ENCODE measurements around the gene TMEM94. TPM values are rescaled to one million over a fixed set of nuclear protein-coding genes. Genes with fewer than 3 reads are reported as not detected.

The TMEM94 gene
- total and polyA plus RNA-seq, 2 of the 13 experiments (the other 11 are each of a cell fraction or from before 2014, with no cell fraction given): 32.6 to 134 TPM

GRCh38 chr17:75410141-75410540 lies 46.3 kb upstream of the TMEM94 start:
- Histone ChIP-seq H3K36me3 (replicated peaks in 1 of 2; ENCODE audit: control insufficient read depth in 1 of 2, insufficient read depth in 2 of 2, low read length in 2 of 2) (no peaks in the 10 kb centered on the region), H3K27me3 (ENCODE audit: control insufficient read depth in 1 of 2, insufficient read depth in 2 of 2, low read length in 2 of 2) (no peaks in the 10 kb centered on the region; a peak in 1 of 5 replicates), H3K4me3 (replicated peaks in 1 of 3; ENCODE audit: insufficient read depth in 1 of 3, low read depth in 2 of 3, low read length in 3 of 3) (no peak overlapping the region), H3K4me1 (ENCODE audit: insufficient read depth, low read length) (peaks cover 39% of the 10 kb centered on the region), H3K9ac (ENCODE audit: insufficient read depth, low read depth, low read length) (no peak overlapping the region), H3K4me2 (ENCODE audit: low read depth, low read length) (no peak overlapping the region), H2AFZ (ENCODE audit: low read length) (no peak overlapping the region), H3K27ac (ENCODE audit: extremely low read length, insufficient read depth, low read length) (no peak overlapping the region), H3K79me2 (ENCODE audit: insufficient read depth, low read length) (peaks cover 2% of the 10 kb centered on the region), H4K20me1 (ENCODE audit: insufficient read depth, low read length) (no peaks in the 10 kb centered on the region), H3K9me3 (ENCODE audit: low read length) (no peaks in the 10 kb centered on the region)
- CTCF ChIA-PET (ENCODE audit: low intra/inter-chr PET ratio, low total read pairs): no interaction called here
- in situ Hi-C loops (cut with HindIII; ENCODE audit: extremely low pct_ligation_motif_present, low pct_unique_long_range_greater_than_20kb) (loop anchor here (5.0 to 10.0 kb wide), 4 partner anchors 93 to 445 kb away; no protein-coding TSS in a partner anchor), intact Hi-C loops (cut with micrococcal nuclease; ENCODE audit: unreplicated experiment) (loop anchor here (5.0 kb wide), 1 partner anchor 303 kb away; the partner anchor contains the start of gene ARMC7)
- ATAC-seq: no peak
- WGBS (ENCODE audit: low lambda C conversion rate): 48% methylated on average over 4 of the region's 4 CpGs
- no peak for DNase-seq (ENCODE audit: low spot score)
- no TSS peak for BruUV-seq (replicated peaks)
- FAIRE-seq: no peak
- POLR2A ChIA-PET: no interaction called here
- TF ChIP-seq ZMAT5 (CRISPR knock-in tag; IDR thresholded peaks at IDR 0.05; ENCODE audit: borderline replicate concordance, low read depth) (no peak), ZNF619 (CRISPR knock-in tag; IDR thresholded peaks at IDR 0.05) (no peak), SETDB1 (CRISPR knock-in tag; IDR thresholded peaks at IDR 0.05; ENCODE audit: borderline replicate concordance) (no peak), SRSF4 (IDR thresholded peaks at IDR 0.05; ENCODE audit: low read depth, low read length, poor library complexity, severe bottlenecking) (no peak), PAXIP1 (CRISPR knock-in tag; conservative IDR thresholded peaks at IDR 0.05) (no peak), MZF1 (CRISPR knock-in tag; IDR thresholded peaks at IDR 0.05; ENCODE audit: borderline replicate concordance) (no peak), KLF15 (CRISPR knock-in tag; IDR thresholded peaks at IDR 0.05; ENCODE audit: borderline replicate concordance) (no peak), ZNF331 (CRISPR knock-in tag; IDR thresholded peaks at IDR 0.05) (no peak), SRF (IDR thresholded peaks at IDR 0.05; ENCODE audit: low read depth, low read length) (no peak), MTA1 (CRISPR knock-in tag; IDR thresholded peaks at IDR 0.05; ENCODE audit: borderline replicate concordance) (no peak), ERF (CRISPR knock-in tag; IDR thresholded peaks at IDR 0.05) (no peak), ZNF276 (CRISPR knock-in tag; IDR thresholded peaks at IDR 0.05; ENCODE audit: low read depth) (no peak), ZNF75D (CRISPR knock-in tag; IDR thresholded peaks at IDR 0.05; ENCODE audit: borderline replicate concordance) (no peak), CBX2 (IDR thresholded peaks at IDR 0.05; ENCODE audit: low read depth, low read length) (no peak), CBX2 (CRISPR knock-in tag; IDR thresholded peaks at IDR 0.05; ENCODE audit: low read depth) (no peak), ZNF446 (CRISPR knock-in tag; IDR thresholded peaks at IDR 0.05) (no peak), USF2 (IDR thresholded peaks at IDR 0.05; ENCODE audit: low read depth, low read length) (no peak), USF2 (CRISPR knock-in tag; IDR thresholded peaks at IDR 0.05; ENCODE audit: borderline replicate concordance) (no peak)

Data from HepG2 (cell line).